ENCODE data around the gene RFTN1.

RFTN1 gene

DNA sequence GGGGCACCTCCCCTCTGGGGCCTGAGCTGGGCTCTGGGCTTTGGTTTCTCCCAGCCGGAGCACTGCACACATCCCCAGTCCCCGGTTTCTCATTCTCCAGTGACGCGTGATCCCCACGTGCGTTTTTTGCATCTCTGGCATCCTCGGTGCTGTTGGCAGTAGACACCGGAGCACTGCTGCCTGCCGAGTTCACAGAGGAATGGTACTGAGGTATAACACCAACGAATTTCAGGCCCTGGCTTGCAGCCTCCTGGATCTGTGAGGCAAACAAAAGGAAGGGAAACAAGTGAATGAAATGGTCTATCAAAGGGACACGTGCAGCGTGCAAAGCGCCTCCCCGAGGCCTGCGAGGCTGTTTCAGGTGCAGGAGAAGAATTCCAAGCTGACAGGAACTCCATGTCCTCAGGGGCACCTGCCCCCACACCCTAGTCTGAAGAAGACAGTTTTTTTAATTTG, 135.6 kb downstream of the RFTN1 start:
- DNase-seq, result no peak

GRCh38 chr3:16377196-16377595, 136.3 kb downstream of the RFTN1 start:
- no peak for DNase-seq

GRCh38 chr3:16375891-16376290, 137.6 kb downstream of the RFTN1 start:
- no peak for DNase-seq

- DNase-seq, result peak; percentile 41
Measured at GRCh38 chr3:16374935-16375245, 138.6 kb downstream of the RFTN1 start.

GRCh38 chr3:16374047-16374934, 139.2 kb downstream of the RFTN1 start:
- DNase-seq, result no peak

DNA sequence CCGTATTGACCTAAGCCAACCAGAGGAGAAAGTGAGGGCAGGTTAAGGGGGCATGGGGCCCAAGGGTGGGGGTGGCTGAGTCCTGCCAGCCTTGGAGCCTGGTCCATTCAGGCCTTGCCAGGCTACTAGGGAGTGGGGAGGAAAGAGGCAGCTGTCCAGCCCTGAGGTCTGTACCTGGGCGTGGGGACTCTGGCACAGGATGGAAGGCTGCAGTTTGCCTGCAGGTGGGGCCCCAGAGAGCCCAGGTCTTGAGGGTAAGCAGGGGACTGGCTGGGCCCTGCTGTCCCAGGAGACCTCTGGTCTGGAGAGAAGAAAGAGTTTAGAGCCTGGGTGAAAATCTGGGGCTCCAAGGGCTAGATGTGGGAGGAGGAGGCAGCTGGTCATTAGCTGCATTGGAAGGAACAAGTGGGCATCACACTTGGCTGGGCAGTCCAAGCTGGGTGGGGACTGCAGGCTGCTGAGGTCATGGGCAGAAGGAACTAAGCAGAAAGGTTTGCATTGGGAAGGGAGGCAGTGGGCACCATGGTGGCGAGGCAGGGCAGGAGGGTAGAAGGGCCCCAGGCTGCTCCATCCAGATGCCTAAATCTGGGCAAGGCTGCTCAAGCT, 140.1 kb downstream of the RFTN1 start:
- no peak for DNase-seq

- no peak for DNase-seq
Measured at GRCh38 chr3:16372362-16373292, 140.9 kb downstream of the RFTN1 start.

- DNase-seq, result no peak
Measured at GRCh38 chr3:16370872-16371740, 142.4 kb downstream of the RFTN1 start.

DNA sequence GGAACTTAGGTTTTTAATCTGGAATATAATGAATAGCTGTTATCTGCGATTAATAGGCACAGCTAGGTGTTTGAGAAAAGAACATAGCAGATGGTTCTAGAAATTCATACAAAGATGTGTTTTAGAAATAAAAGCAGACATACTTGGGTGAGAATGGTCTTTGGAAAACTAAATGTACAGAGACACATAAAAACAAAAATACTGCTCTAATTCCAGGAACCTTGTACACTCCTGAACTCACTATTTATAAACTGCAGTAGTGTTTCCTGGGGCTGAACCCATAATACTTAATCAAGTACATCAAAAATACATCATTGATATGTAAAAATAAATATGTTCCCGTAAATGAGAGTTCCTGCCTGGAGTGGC, 143.0 kb downstream of the RFTN1 start:
- no peak for DNase-seq

DNA sequence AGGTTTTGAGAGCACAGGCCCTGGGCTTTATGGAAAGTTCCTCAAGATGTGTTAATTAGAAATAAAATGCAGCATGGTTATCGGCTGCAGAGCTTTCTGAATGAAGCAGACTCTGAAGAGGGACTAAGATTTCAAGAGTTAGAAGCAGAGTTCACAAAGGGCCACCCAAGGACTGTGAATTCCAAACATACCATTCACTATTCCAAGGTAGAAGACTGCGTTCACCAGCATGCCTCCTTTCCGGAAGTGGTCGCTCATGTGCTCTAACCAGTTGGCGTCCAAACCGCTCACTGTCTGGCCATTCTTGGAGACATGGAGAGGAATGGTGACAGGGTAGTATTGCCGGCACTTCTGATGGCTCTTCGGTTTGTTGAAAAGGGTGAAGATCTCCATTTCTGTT, 143.6 kb downstream of the RFTN1 start:
- DNase-seq, result no peak

GRCh38 chr3:16369276-16369675, 144.2 kb downstream of the RFTN1 start:
- DNase-seq, result no peak

GRCh38 chr3:16366581-16366980, 146.9 kb downstream of the RFTN1 start:
- no peak for DNase-seq

- no peak for DNase-seq
Measured at GRCh38 chr3:16365491-16366128, 147.9 kb downstream of the RFTN1 start.

GRCh38 chr3:16364963-16365362, 148.5 kb downstream of the RFTN1 start:
- no peak for DNase-seq

- DNase-seq, result no peak
Measured at GRCh38 chr3:16364323-16364722, 149.2 kb downstream of the RFTN1 start.

- no peak for DNase-seq
Measured at GRCh38 chr3:16363636-16364035, 149.9 kb downstream of the RFTN1 start.

- no peak for DNase-seq
Measured at GRCh38 chr3:16362770-16363169, 150.7 kb downstream of the RFTN1 start.

GRCh38 chr3:16361087-16361486, 152.4 kb downstream of the RFTN1 start:
- no peak for DNase-seq

GRCh38 chr3:16359331-16359730, 154.2 kb downstream of the RFTN1 start:
- DNase-seq, result no peak

DNA sequence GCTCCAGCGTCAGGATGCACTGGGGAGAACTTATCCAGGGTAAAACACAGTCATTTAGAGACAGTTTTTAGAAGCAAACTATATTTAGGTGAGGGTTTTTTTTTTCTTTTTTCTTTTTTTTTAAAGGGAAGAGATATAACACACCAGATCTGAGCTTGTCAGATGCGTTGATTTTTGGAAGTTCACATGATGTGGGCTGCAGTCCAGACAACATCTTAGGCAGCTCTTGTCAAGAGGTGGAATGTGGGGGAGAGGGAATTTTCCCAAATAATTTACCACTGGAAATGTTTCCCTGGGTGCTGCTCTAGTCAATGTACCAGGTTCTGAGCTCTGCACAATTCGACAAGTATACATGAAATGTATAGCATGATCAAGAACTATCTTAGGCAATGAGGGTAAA, 155.2 kb downstream of the RFTN1 start:
- no peak for DNase-seq

Data from right kidney (tissue), 1 donor.